Caco-2 (cell line): ENCODE measurements around the gene GCNT2. TPM values are rescaled to one million over a fixed set of nuclear protein-coding genes. Genes with fewer than 3 reads are reported as not detected.

Experiments used
- BruUV-seq: library from RNA; stranded (reverse); fragments of 400-500 nt; replicated peaks from 2 replicates; lab custom pipeline; 2021; lab: Mats Ljungman, UMichigan
- CTCF ChIA-PET: fragments of 300-600 bp; sonication (Branson Sonifier 250); formaldehyde crosslinking; loops from one replicate; lab custom pipeline; 2022; ENCODE audit warnings: antibody characterized with exemption; lab: Charles Lee
- POLR2A ChIA-PET: fragments of 300-600 bp; sonication (Branson Sonifier 250); formaldehyde crosslinking; loops from one replicate; lab custom pipeline; 2022; ENCODE audit warnings: antibody characterized with exemption; lab: Charles Lee
- DNase-seq, 2 experiments: peaks; one replicate each; pipeline versions ENCODE4 v3.0.0 to v3.0.0-alpha.2; 2020 to 2022
- H3K27me3 ChIP-seq: replicated peaks from 2 replicates; pipeline ENCODE4 v1.6.0; 2011; ENCODE audit warnings: low read length; ENCODE audit not compliant: control insufficient read depth, insufficient read depth
- H3K36me3 ChIP-seq: 2 replicates; pipeline ENCODE4 v1.5.1; 2011; ENCODE audit warnings: low read length; ENCODE audit not compliant: control insufficient read depth, insufficient read depth
- H3K4me1 ChIP-seq: fragments of 250-450 bp; sonication (Bioruptor Pico); 2 replicates; pipeline ENCODE4 v1.5.1; 2020; ENCODE audit warnings: mild to moderate bottlenecking
- H3K4me3 ChIP-seq: 2 replicates; pipeline ENCODE4 v1.5.1; 2011; ENCODE audit warnings: low read depth, mild to moderate bottlenecking, control low read depth, low read length
- H3K9me3 ChIP-seq: fragments of 250-450 bp; sonication (Bioruptor Pico); 2 replicates; pipeline ENCODE4 v1.5.1; 2020; ENCODE audit warnings: mild to moderate bottlenecking, moderate library complexity
- H3K27ac Mint-ChIP-seq: one replicate; pipeline ENCODE4 v1.8.0; 2022; ENCODE audit warnings: mixed read lengths; ENCODE audit not compliant: unreplicated experiment
- H3K27me3 Mint-ChIP-seq: one replicate; pipeline ENCODE4 v1.8.0; 2022; ENCODE audit warnings: mixed read lengths; ENCODE audit not compliant: insufficient read depth, unreplicated experiment
- H3K36me3 Mint-ChIP-seq: one replicate; pipeline ENCODE4 v1.8.0; 2022; ENCODE audit warnings: mild to moderate bottlenecking, mixed read lengths; ENCODE audit not compliant: insufficient read depth, unreplicated experiment
- H3K4me1 Mint-ChIP-seq: one replicate; pipeline ENCODE4 v1.8.0; 2022; ENCODE audit warnings: low read depth, mixed read lengths; ENCODE audit not compliant: unreplicated experiment
- H3K4me3 Mint-ChIP-seq: one replicate; pipeline ENCODE4 v1.8.0; 2022; ENCODE audit warnings: mild to moderate bottlenecking, moderate library complexity, mixed read lengths; ENCODE audit not compliant: unreplicated experiment
- H3K9me3 Mint-ChIP-seq: one replicate; pipeline ENCODE4 v1.8.0; 2022; ENCODE audit warnings: mixed read lengths; ENCODE audit not compliant: unreplicated experiment
- intact Hi-C: fragments of 100-400 bp; cut with micrococcal nuclease; formaldehyde crosslinking; loops from one replicate; pipeline ENCODE4 v1.10.0; 2022; ENCODE audit not compliant: unreplicated experiment
- total RNA-seq: library from RNA; stranded (reverse); gene quantifications from 2 replicates; pipeline ENCODE4 v1.2.3, GENCODE V29; 2022
- TF ChIP-seq, protein P1 (sequence below), 2 experiments: fragments of 200-600 bp in 1 of 2; IDR thresholded peaks; 1 replicate in 1 of 2; 2 replicates in 1 of 2; pipeline versions ENCODE4 v1.5.1 to v1.8.0; 2011 to 2022; ENCODE audit warnings: antibody characterized with exemption in 1 of 2, control low read depth in 1 of 2, inconsistent platforms in 1 of 2, low read depth in 1 of 2, low read length in 1 of 2, mild to moderate bottlenecking in 1 of 2, moderate library complexity in 1 of 2; ENCODE audit not compliant: insufficient read depth in 1 of 2, severe bottlenecking in 1 of 2, unreplicated experiment in 1 of 2

The GCNT2 gene
- total RNA-seq, 1 experiment from 2014 or later, result 70.7 TPM

- POLR2A ChIA-PET, result no interaction called here
- no peak overlapping the region for H3K27ac Mint-ChIP-seq
- intact Hi-C loops, result no loop called here
These were observed 120.4 kb downstream of the GCNT2 start for GRCh38 chr6:10641528-10641927.

GRCh38 chr6:10643201-10643651 lies 122.1 kb downstream of the GCNT2 start:
- H3K9me3 ChIP-seq, result no peaks in the 10 kb centered on the region
- H3K27ac Mint-ChIP-seq, result no peak overlapping the region
- H3K4me3 Mint-ChIP-seq, result no peak overlapping the region
- no peaks in the 10 kb centered on the region for H3K4me1 ChIP-seq
- POLR2A ChIA-PET, result no interaction called here
- BruUV-seq, result no TSS peak
- H3K36me3 Mint-ChIP-seq, result no peaks in the 10 kb centered on the region
- DNase-seq, result no peak
- no peaks in the 10 kb centered on the region for H3K9me3 Mint-ChIP-seq
- no peak overlapping the region for H3K4me3 ChIP-seq
- TF ChIP-seq, protein P1, sequence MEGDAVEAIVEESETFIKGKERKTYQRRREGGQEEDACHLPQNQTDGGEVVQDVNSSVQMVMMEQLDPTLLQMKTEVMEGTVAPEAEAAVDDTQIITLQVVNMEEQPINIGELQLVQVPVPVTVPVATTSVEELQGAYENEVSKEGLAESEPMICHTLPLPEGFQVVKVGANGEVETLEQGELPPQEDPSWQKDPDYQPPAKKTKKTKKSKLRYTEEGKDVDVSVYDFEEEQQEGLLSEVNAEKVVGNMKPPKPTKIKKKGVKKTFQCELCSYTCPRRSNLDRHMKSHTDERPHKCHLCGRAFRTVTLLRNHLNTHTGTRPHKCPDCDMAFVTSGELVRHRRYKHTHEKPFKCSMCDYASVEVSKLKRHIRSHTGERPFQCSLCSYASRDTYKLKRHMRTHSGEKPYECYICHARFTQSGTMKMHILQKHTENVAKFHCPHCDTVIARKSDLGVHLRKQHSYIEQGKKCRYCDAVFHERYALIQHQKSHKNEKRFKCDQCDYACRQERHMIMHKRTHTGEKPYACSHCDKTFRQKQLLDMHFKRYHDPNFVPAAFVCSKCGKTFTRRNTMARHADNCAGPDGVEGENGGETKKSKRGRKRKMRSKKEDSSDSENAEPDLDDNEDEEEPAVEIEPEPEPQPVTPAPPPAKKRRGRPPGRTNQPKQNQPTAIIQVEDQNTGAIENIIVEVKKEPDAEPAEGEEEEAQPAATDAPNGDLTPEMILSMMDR (IDR thresholded peaks at IDR 0.05; ENCODE audit: insufficient read depth in 1 of 2, low read depth in 1 of 2, low read length in 1 of 2, severe bottlenecking in 1 of 2, unreplicated experiment in 1 of 2), result no peak
- no peaks in the 10 kb centered on the region for H3K27me3 Mint-ChIP-seq
- no peaks in the 10 kb centered on the region for H3K27me3 ChIP-seq
- H3K36me3 ChIP-seq, result no peaks in the 10 kb centered on the region
- peaks cover 10% of the 10 kb centered on the region for H3K4me1 Mint-ChIP-seq
- intact Hi-C loops, result no loop called here
- CTCF ChIA-PET, result no interaction called here

More at GRCh38 chr6:10641528-10641927, 120.4 kb downstream of the GCNT2 start:
- Histone ChIP-seq H3K9me3 (no peaks in the 10 kb centered on the region), H3K4me3 (no peak overlapping the region), H3K36me3 (no peaks in the 10 kb centered on the region), H3K27me3 (no peaks in the 10 kb centered on the region), H3K4me1 (no peaks in the 10 kb centered on the region)
- no peak for DNase-seq
- Mint-ChIP-seq H3K27me3 (no peaks in the 10 kb centered on the region), H3K4me1 (peaks cover 10% of the 10 kb centered on the region), H3K9me3 (no peaks in the 10 kb centered on the region), H3K36me3 (no peaks in the 10 kb centered on the region), H3K4me3 (no peak overlapping the region)
- TF ChIP-seq, protein P1 (IDR thresholded peaks at IDR 0.05; ENCODE audit: insufficient read depth in 1 of 2, low read depth in 1 of 2, low read length in 1 of 2, severe bottlenecking in 1 of 2, unreplicated experiment in 1 of 2), result no peak
- CTCF ChIA-PET, result no interaction called here
- BruUV-seq, result no TSS peak

DNA sequence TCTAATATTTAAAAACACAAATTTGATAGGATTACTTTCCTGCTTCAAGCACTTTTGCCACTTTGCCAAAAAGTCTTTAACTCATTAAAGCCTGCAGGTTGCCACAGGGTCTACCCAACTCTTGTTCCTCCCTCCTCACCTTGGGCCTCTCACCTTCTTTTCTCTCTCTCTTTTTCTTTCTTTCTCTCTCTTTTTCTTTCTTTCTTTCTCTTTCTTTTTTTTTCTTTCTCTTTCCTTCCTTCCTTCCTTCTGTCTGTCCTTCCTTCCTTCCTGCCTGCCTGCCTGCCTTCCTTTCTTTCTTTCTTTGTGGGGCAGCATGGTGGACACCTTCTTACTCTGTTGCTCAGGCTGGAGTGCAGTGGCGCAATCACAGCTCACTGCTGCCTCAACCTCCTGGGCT lies 123.1 kb downstream of the GCNT2 start:
- Histone ChIP-seq H3K4me1 (no peaks in the 10 kb centered on the region), H3K9me3 (no peaks in the 10 kb centered on the region), H3K36me3 (no peaks in the 10 kb centered on the region), H3K4me3 (no peak overlapping the region), H3K27me3 (no peaks in the 10 kb centered on the region)
- H3K9me3 Mint-ChIP-seq, result no peaks in the 10 kb centered on the region
- BruUV-seq, result no TSS peak
- intact Hi-C loops, result no loop called here
- H3K4me3 Mint-ChIP-seq, result no peak overlapping the region
- H3K4me1 Mint-ChIP-seq, result peaks cover 10% of the 10 kb centered on the region
- H3K36me3 Mint-ChIP-seq, result no peaks in the 10 kb centered on the region
- H3K27ac Mint-ChIP-seq, result no peak overlapping the region
- ChIA-PET POLR2A (no interaction called here), CTCF (no interaction called here)
- H3K27me3 Mint-ChIP-seq, result no peaks in the 10 kb centered on the region
- no peak for DNase-seq
- TF ChIP-seq, protein P1 (IDR thresholded peaks at IDR 0.05; ENCODE audit: insufficient read depth in 1 of 2, low read depth in 1 of 2, low read length in 1 of 2, severe bottlenecking in 1 of 2, unreplicated experiment in 1 of 2), result no peak
